B cell (primary cell): Measurements from ENCODE around the gene RDH5. TPM values are rescaled to one million over a fixed set of nuclear protein-coding genes. Genes with fewer than 3 reads are reported as not detected.
A peak's percentile ranks its signal among the peaks of the same experiment; 100 is the strongest.

Experiments
- ATAC-seq: fragments of 200-7000 bp; cut with Tn5 transposase; one replicate; pipeline ENCODE4 v1.10.0; 2021; ENCODE audit warnings: low read depth, mild to moderate bottlenecking, moderate number of reproducible peaks, moderate library complexity
- CTCF ChIA-PET: fragments of 350-600 bp; sonication (Branson Sonifier 250); formaldehyde crosslinking; loops from one replicate; lab custom pipeline; 2021; ENCODE audit warnings: antibody characterized with exemption, inconsistent platforms; lab: Charles Lee
- POLR2A ChIA-PET: fragments of 350-600 bp; sonication (Branson Sonifier 250); formaldehyde crosslinking; loops from one replicate; lab custom pipeline; 2021; ENCODE audit warnings: antibody characterized with exemption; lab: Charles Lee
- DNase-seq: peaks from one replicate; pipeline ENCODE4 v3.0.0; 2013
- H2AFZ ChIP-seq: 2 replicates; pipeline ENCODE4 v1.6.1; 2012; ENCODE audit warnings: mild to moderate bottlenecking, low read depth, low read length; ENCODE audit not compliant: insufficient read depth, poor library complexity, severe bottlenecking
- H3K27ac ChIP-seq, 2 donors: 1 replicate in 1 of 2; 2 replicates in 1 of 2; pipeline ENCODE4 v1.5.1; 2012 to 2013; ENCODE audit warnings: low read length in 2 of 2, mild to moderate bottlenecking in 2 of 2, moderate library complexity in 1 of 2
- H3K27me3 ChIP-seq, 4 experiments: fragments of 200-600 bp in 1 of 4; sonication (generic) in 1 of 4; replicated peaks in 1 of 4; 1 replicate in 2 of 4; 2 replicates in 2 of 4; pipeline versions ENCODE4 v1.6.1 to v1.7.0; 2013 to 2016; ENCODE audit warnings: low read length in 3 of 4, mild to moderate bottlenecking in 2 of 4, mixed read lengths in 1 of 4, moderate library complexity in 1 of 4; ENCODE audit not compliant: insufficient read depth in 4 of 4, control insufficient read depth in 3 of 4; ENCODE audit errors: control extremely low read depth in 1 of 4
- H3K36me3 ChIP-seq, 2 experiments: replicated peaks in 1 of 2; 1 replicate in 1 of 2; 2 replicates in 1 of 2; pipeline versions ENCODE4 v1.6.1 to v1.7.1; 2013; ENCODE audit warnings: low read length in 1 of 2; ENCODE audit not compliant: insufficient read depth in 2 of 2, control insufficient read depth in 1 of 2; ENCODE audit errors: control extremely low read depth in 1 of 2, extremely low read depth in 1 of 2
- H3K4me1 ChIP-seq, 2 donors: fragments of 200-600 bp in 1 of 2; sonication (generic) in 1 of 2; 1 replicate in 1 of 2; 2 replicates in 1 of 2; pipeline versions ENCODE4 v1.5.1 to v1.6.1; 2013 to 2017; ENCODE audit warnings: low read length in 2 of 2; ENCODE audit not compliant: control insufficient read depth in 2 of 2, insufficient read depth in 2 of 2
- H3K4me2 ChIP-seq: replicated peaks from 2 replicates; pipeline ENCODE3; 2012; ENCODE audit warnings: mild to moderate bottlenecking, low read depth, low read length; ENCODE audit not compliant: poor library complexity, severe bottlenecking
- H3K4me3 ChIP-seq, 5 experiments: fragments of 200-600 bp in 1 of 5; sonication (generic) in 1 of 5; 1 replicate in 3 of 5; 2 replicates in 2 of 5; pipeline versions ENCODE4 v1.5.1 to v1.7.0; 2011 to 2016; ENCODE audit warnings: low read length in 4 of 5, mild to moderate bottlenecking in 4 of 5, low read depth in 2 of 5, control low read depth in 1 of 5, moderate library complexity in 1 of 5; ENCODE audit not compliant: insufficient read depth in 1 of 5; ENCODE audit errors: control extremely low read depth in 1 of 5, extremely low read depth in 1 of 5
- H3K79me2 ChIP-seq: fragments of 200-600 bp; sonication (generic); one replicate; pipeline ENCODE4 v1.6.0; 2016; ENCODE audit warnings: low read length; ENCODE audit not compliant: control insufficient read depth, insufficient read depth
- H3K9ac ChIP-seq: fragments of 200-600 bp; sonication (generic); 2 replicates; pipeline ENCODE4 v1.6.1; 2017; ENCODE audit warnings: mild to moderate bottlenecking, low read length, moderate library complexity
- H3K9me3 ChIP-seq, 3 donors: one replicate each; pipeline versions ENCODE4 v1.6.1 to v1.7.1; 2013; ENCODE audit warnings: low read length in 2 of 3; ENCODE audit not compliant: control insufficient read depth in 2 of 3, insufficient read depth in 1 of 3; ENCODE audit errors: control extremely low read depth in 1 of 3
- H4K20me1 ChIP-seq: 2 replicates; pipeline ENCODE4 v1.6.0; 2012; ENCODE audit warnings: mild to moderate bottlenecking, low read length; ENCODE audit not compliant: insufficient read depth, control insufficient read depth, poor library complexity, severe bottlenecking
- H3K27ac Mint-ChIP-seq: one replicate; pipeline ENCODE4 v1.8.0; 2021; ENCODE audit warnings: mixed read lengths
- H3K27me3 Mint-ChIP-seq: one replicate; pipeline ENCODE4 v1.8.0; 2021; ENCODE audit warnings: mixed read lengths
- H3K4me1 Mint-ChIP-seq: one replicate; pipeline ENCODE4 v1.8.0; 2021; ENCODE audit warnings: mixed read lengths
- H3K4me3 Mint-ChIP-seq: one replicate; pipeline ENCODE4 v1.8.0; 2021; ENCODE audit warnings: mixed read lengths
- H3K9me3 Mint-ChIP-seq: one replicate; pipeline ENCODE4 v1.8.0; 2022; ENCODE audit warnings: mixed read lengths; ENCODE audit not compliant: insufficient read depth
- CTCF ChIP-seq: fragments of 200-600 bp; IDR thresholded peaks from one replicate; pipeline ENCODE4 v1.8.0; 2022; ENCODE audit warnings: antibody characterized with exemption, mild to moderate bottlenecking
- EZH2 ChIP-seq: IDR thresholded peaks from 2 replicates; pipeline ENCODE4 v1.6.1; 2012; ENCODE audit warnings: borderline replicate concordance, low read depth, mild to moderate bottlenecking, moderate library complexity, low read length; ENCODE audit not compliant: insufficient read depth, poor library complexity, severe bottlenecking
- WGBS: methylation state at CpG from one replicate; pipeline ENCODE4 v1.1.5; 2013; ENCODE audit warnings: missing lambda C conversion rate; ENCODE audit not compliant: insufficient coverage; 5-methylcytosine and 5-hydroxymethylcytosine counted together
- intact Hi-C: fragments of 100-400 bp; cut with micrococcal nuclease; formaldehyde crosslinking; loops from one replicate; pipeline ENCODE4 v1.10.0; 2022
- polyA plus RNA-seq: library from polyadenylated mRNA; depleted of rRNA; stranded (reverse); fragments of >200 nt; gene quantifications from 2 replicates; pipeline ENCODE4 v1.2.3, GENCODE V29; 2012
- total RNA-seq, 2 donors: library from RNA; stranded (reverse); fragments of 120-200 nt in 1 of 2; gene quantifications; 1 replicate in 1 of 2; 2 replicates in 1 of 2; pipeline versions ENCODE4 v1.2.3 to v1.2.4, GENCODE V29; 2013 to 2022

RDH5 gene
- total and polyA plus RNA-seq, 2 donors (not counting 1 experiment from before 2014, with no cell fraction given) = 32.6 to 37.8 TPM

GRCh38 chr12:55682087-55682796 lies 38.0 kb upstream of the RDH5 start:
- Histone ChIP-seq H3K27me3 (no peaks in the 10 kb centered on the region), H3K4me1 (peaks cover 23 to 37% of the 10 kb centered on the region in 2 donors), H3K79me2 (no peaks in the 10 kb centered on the region), H3K9me3 (no peaks in the 10 kb centered on the region), H3K4me2 (peak overlapping the region; percentile 64), H2AFZ (peak overlapping the region; percentile 62), H3K27ac (peak overlapping the region in 1 of 2 donors; percentile 61), H3K9ac (peak overlapping the region; percentile 3), H4K20me1 (no peaks in the 10 kb centered on the region), H3K4me3 (peak overlapping the region in 3 of 5 experiments; percentile 35 to 42 (median 40)), H3K36me3 (no peaks in the 10 kb centered on the region)
- TF ChIP-seq CTCF (no peak), EZH2 (no peak)
- H3K4me3 Mint-ChIP-seq = peak overlapping the region; percentile 83
- ATAC-seq = peak; percentile 45
- POLR2A ChIA-PET = interaction anchor here (0.5 to 0.9 kb wide), 3 partner anchors 14 to 364 kb away, joined by 3 to 9 read pairs (median 5); no protein-coding TSS in a partner anchor
- intact Hi-C loops = no loop called here
- H3K4me1 Mint-ChIP-seq = peaks cover 33% of the 10 kb centered on the region
- WGBS = 88% methylated on average over 1 of the region's 13 CpGs
- CTCF ChIA-PET = interaction anchor here (0.8 to 2.6 kb wide), 7 partner anchors 9 to 38 kb away, joined by 3 to 25 read pairs (median 4); partner anchors contain the start of genes BLOC1S1 and ITGA7
- peak overlapping the region; percentile 59 for H3K27ac Mint-ChIP-seq
- DNase-seq = peak; percentile 43
- H3K9me3 Mint-ChIP-seq = no peaks in the 10 kb centered on the region
- H3K27me3 Mint-ChIP-seq = no peaks in the 10 kb centered on the region

GRCh38 chr12:55683676-55684075 lies 36.5 kb upstream of the RDH5 start:
- H3K9me3 Mint-ChIP-seq = no peaks in the 10 kb centered on the region
- CTCF ChIA-PET = interaction anchor here (2.6 kb wide), 1 partner anchor 27 kb away, joined by 25 read pairs; no protein-coding TSS in a partner anchor
- Histone ChIP-seq H4K20me1 (no peaks in the 10 kb centered on the region), H2AFZ (no peak overlapping the region), H3K9ac (no peak overlapping the region), H3K4me2 (no peak overlapping the region), H3K27ac (no peak overlapping the region), H3K4me3 (no peak overlapping the region), H3K4me1 (peaks cover 29 to 43% of the 10 kb centered on the region in 2 donors), H3K79me2 (no peaks in the 10 kb centered on the region), H3K36me3 (no peaks in the 10 kb centered on the region), H3K9me3 (no peaks in the 10 kb centered on the region), H3K27me3 (no peaks in the 10 kb centered on the region)
- no peak overlapping the region for H3K27ac Mint-ChIP-seq
- no peak overlapping the region for H3K4me3 Mint-ChIP-seq
- H3K27me3 Mint-ChIP-seq = no peaks in the 10 kb centered on the region
- DNase-seq = no peak
- POLR2A ChIA-PET = no interaction called here
- 97% methylated on average over 5 of the region's 7 CpGs for WGBS
- intact Hi-C loops = no loop called here
- no peak for TF ChIP-seq CTCF
- no peak for TF ChIP-seq EZH2
- ATAC-seq = no peak
- peaks cover 37% of the 10 kb centered on the region for H3K4me1 Mint-ChIP-seq
